Smooth muscle cell (in vitro differentiated cells): ENCODE measurements around the gene OBSCN. TPM values are rescaled to one million over a fixed set of nuclear protein-coding genes. Genes with fewer than 3 reads are reported as not detected.

Experiments used
- DNase-seq: peaks from one replicate; lab custom pipeline; 2025; ENCODE audit not compliant: unreplicated experiment; lab: John Stamatoyannopoulos, UW
- H2AFZ ChIP-seq: fragments of 200-600 bp; sonication (generic); 2 replicates; pipeline ENCODE4 v1.6.0; 2016; ENCODE audit warnings: antibody characterized with exemption, low read depth, mild to moderate bottlenecking
- H3F3A ChIP-seq: fragments of 200-600 bp; sonication (generic); 2 replicates; pipeline ENCODE4 v1.6.0; 2017; ENCODE audit warnings: antibody characterized with exemption, low read depth
- H3K27ac ChIP-seq: fragments of 200-600 bp; sonication (generic); 2 replicates; pipeline ENCODE4 v1.5.1; 2016; ENCODE audit warnings: low read depth, mild to moderate bottlenecking
- H3K27me3 ChIP-seq: fragments of 200-600 bp; sonication (generic); 2 replicates; pipeline ENCODE4 v1.6.1; 2016; ENCODE audit warnings: low read depth, mild to moderate bottlenecking
- H3K36me3 ChIP-seq: fragments of 200-600 bp; sonication (generic); 2 replicates; pipeline ENCODE4 v1.5.1; 2016; ENCODE audit warnings: low read depth
- H3K4me1 ChIP-seq: fragments of 200-600 bp; sonication (generic); 2 replicates; pipeline ENCODE4 v1.5.1; 2016; ENCODE audit warnings: low read depth
- H3K4me2 ChIP-seq: fragments of 200-600 bp; sonication (generic); 2 replicates; pipeline ENCODE4 v1.6.0; 2016; ENCODE audit warnings: mild to moderate bottlenecking
- H3K4me3 ChIP-seq: fragments of 200-600 bp; sonication (generic); 2 replicates; pipeline ENCODE4 v1.5.1; 2016; ENCODE audit warnings: mild to moderate bottlenecking
- H3K79me2 ChIP-seq: fragments of 200-600 bp; sonication (generic); 2 replicates; pipeline ENCODE4 v1.6.0; 2016; ENCODE audit warnings: low read depth, mild to moderate bottlenecking
- H3K9ac ChIP-seq: fragments of 200-600 bp; sonication (generic); 2 replicates; pipeline ENCODE4 v1.6.0; 2016; ENCODE audit warnings: low read depth
- H3K9me3 ChIP-seq: fragments of 200-600 bp; sonication (generic); replicated peaks from 2 replicates; pipeline ENCODE4 v1.5.1; 2016; ENCODE audit warnings: low read depth
- H4K20me1 ChIP-seq: fragments of 200-600 bp; sonication (generic); 2 replicates; pipeline ENCODE4 v1.6.0; 2016; ENCODE audit warnings: low read depth
- WGBS: methylation state at CpG from one replicate; pipeline ENCODE4 v1.1.7; 2016; ENCODE audit warnings: low lambda C conversion rate; 5-methylcytosine and 5-hydroxymethylcytosine counted together
- polyA plus RNA-seq: library from polyadenylated mRNA; unstranded; fragments of >200 nt; fragmentation: Nextera tagmentation; extraction: Ambion mirVana; gene quantifications from 2 replicates; pipeline ENCODE4 v1.2.1, GENCODE V29; 2016
- total RNA-seq: library from RNA; depleted of rRNA; stranded (reverse); fragments of >200 nt; gene quantifications from 2 replicates; pipeline ENCODE4 v1.2.3, GENCODE V29; 2014
- TF ChIP-seq, protein P1 (sequence below): fragments of 200-600 bp; sonication (generic); IDR thresholded peaks from 2 replicates; pipeline ENCODE4 v1.5.1; 2017; ENCODE audit warnings: borderline replicate concordance, mild to moderate bottlenecking, antibody characterized with exemption; ENCODE audit not compliant: insufficient read depth, poor library complexity, severe bottlenecking

OBSCN gene
- total and polyA plus RNA-seq, 2 experiments from 2014 or later, result 3.8 to 10.6 TPM

DNA sequence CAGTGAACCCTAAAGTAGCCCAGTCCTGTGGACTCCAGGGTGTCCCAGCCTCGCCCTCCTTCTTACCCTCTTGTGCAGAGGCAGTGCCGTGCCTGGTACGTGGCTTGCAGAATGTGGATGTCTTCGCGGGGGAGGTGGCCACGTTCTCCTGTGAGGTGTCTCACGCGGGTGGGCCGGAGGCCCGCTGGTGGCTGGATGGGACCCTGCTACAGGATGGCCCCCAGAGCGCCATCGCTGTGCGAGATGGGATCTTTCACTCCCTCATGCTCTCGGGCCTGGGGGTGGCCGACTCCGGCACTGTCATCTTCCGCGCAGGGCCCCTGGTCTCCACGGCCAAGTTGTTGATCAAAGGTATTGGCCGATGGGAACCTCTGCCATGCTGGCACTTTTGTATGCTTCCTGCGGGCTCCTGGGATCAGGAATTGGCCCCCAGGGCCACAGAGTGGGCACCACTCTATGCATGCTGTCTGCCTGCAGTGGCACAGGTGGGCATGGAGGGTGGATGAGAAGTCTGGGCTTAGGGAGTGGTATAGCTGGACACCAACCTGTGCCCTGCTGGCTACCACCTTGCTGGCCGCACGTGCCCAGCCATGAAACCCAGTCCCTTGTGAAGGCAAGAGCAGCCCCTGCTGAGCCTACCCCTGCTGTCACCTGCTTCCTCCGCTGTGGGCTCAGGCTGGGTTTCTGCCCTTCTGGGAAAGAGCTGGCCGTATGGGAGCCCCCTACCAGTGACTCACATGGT is 105.9 kb downstream of the OBSCN start:
- Histone ChIP-seq H3K9me3 (no peaks in the 10 kb centered on the region), H3K36me3 (no peaks in the 10 kb centered on the region), H3K27me3 (no peaks in the 10 kb centered on the region), H3K4me3 (no peak overlapping the region), H4K20me1 (no peaks in the 10 kb centered on the region), H2AFZ (no peak overlapping the region), H3K9ac (no peak overlapping the region), H3K4me2 (no peak overlapping the region), H3K27ac (no peak overlapping the region), H3K4me1 (no peaks in the 10 kb centered on the region), H3K79me2 (no peaks in the 10 kb centered on the region), H3F3A (no peaks in the 10 kb centered on the region)
- whole genome bisulfite sequencing, result 95% methylated on average over 25 of the region's 25 CpGs
- no peak for DNase-seq
- TF ChIP-seq, protein P1, sequence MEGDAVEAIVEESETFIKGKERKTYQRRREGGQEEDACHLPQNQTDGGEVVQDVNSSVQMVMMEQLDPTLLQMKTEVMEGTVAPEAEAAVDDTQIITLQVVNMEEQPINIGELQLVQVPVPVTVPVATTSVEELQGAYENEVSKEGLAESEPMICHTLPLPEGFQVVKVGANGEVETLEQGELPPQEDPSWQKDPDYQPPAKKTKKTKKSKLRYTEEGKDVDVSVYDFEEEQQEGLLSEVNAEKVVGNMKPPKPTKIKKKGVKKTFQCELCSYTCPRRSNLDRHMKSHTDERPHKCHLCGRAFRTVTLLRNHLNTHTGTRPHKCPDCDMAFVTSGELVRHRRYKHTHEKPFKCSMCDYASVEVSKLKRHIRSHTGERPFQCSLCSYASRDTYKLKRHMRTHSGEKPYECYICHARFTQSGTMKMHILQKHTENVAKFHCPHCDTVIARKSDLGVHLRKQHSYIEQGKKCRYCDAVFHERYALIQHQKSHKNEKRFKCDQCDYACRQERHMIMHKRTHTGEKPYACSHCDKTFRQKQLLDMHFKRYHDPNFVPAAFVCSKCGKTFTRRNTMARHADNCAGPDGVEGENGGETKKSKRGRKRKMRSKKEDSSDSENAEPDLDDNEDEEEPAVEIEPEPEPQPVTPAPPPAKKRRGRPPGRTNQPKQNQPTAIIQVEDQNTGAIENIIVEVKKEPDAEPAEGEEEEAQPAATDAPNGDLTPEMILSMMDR, result no peak

DNA sequence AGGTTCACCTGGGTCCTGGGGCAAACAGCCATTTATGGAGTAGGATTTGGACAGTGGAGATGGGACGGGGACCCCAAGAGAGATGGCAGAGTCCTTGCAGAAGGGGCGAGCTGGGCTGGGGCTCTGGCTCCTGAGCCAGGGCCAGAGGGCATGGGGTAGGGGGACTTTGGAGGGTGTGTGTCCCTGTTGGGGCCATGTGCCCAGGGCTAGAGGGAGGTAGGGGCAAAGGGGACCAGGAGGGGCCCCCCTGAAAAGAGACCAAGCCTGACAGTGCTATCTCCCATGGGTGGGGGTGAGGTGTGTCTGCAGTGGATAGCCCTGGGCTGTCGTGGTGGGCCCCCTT is 106.4 kb downstream of the OBSCN start:
- WGBS, result 90% methylated on average over 3 of the region's 3 CpGs
- Histone ChIP-seq H3K27me3 (no peaks in the 10 kb centered on the region), H2AFZ (no peak overlapping the region), H3K79me2 (no peaks in the 10 kb centered on the region), H3K4me1 (no peaks in the 10 kb centered on the region), H3K9me3 (no peaks in the 10 kb centered on the region), H3K27ac (no peak overlapping the region), H3K9ac (no peak overlapping the region), H4K20me1 (no peaks in the 10 kb centered on the region), H3K36me3 (no peaks in the 10 kb centered on the region), H3K4me3 (no peak overlapping the region), H3F3A (no peaks in the 10 kb centered on the region), H3K4me2 (no peak overlapping the region)
- DNase-seq, result no peak
- TF ChIP-seq, protein P1, result no peak

DNA sequence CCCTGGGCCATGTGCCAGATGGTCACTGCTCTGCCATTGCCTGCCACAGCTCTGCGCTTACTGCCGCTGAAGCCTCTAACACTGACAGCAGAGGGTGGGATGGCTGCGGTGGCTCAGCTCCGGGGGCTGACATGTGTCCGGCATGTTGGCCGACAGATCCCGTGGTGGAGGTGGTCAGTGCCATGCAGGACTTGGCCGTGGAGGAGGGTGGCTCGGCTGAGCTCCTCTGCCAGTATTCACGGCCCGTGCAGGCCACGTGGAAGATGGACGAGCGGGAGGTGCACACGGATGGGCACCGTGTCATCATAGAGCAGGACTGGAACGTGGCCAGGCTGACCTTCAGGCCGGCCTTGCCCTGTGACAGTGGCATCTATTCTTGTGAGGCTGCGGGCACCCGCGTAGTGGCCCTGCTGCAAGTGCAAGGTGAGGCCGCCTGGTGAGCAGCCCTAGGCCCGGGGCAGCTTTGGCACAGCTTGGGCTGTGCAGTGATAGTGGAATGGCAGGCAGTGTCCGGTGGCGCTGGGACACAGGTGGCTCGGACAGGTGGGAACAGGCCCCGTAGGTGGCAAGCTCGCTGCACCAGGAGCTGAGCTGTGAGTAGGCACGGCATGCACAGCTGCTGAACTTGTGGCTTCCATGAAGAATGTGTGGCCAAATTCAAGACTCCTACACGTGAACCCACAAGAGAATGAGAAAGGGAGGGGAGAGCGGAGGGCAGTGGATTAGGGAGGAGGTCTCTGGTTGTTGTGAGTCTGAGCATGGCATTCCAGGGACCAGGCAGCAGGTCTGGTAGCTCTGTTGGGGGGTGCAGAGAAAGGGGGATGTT is 107.0 kb downstream of the OBSCN start:
- H3K36me3 ChIP-seq, result peaks cover 3% of the 10 kb centered on the region
- no peaks in the 10 kb centered on the region for H3K27me3 ChIP-seq
- no peaks in the 10 kb centered on the region for H3K4me1 ChIP-seq
- 94% methylated on average over 31 of the region's 31 CpGs for WGBS
- no peaks in the 10 kb centered on the region for H3F3A ChIP-seq
- no peaks in the 10 kb centered on the region for H4K20me1 ChIP-seq
- H3K4me3 ChIP-seq, result no peak overlapping the region
- no peak for DNase-seq
- H3K9ac ChIP-seq, result no peak overlapping the region
- TF ChIP-seq, protein P1, result no peak
- no peak overlapping the region for H3K4me2 ChIP-seq
- no peak overlapping the region for H2AFZ ChIP-seq
- H3K79me2 ChIP-seq, result no peaks in the 10 kb centered on the region
- no peak overlapping the region for H3K27ac ChIP-seq
- H3K9me3 ChIP-seq, result no peaks in the 10 kb centered on the region
